K562 (cell line): ENCODE results near the gene MITF.

ENCODE experiments used
- E2F5 ChIP-seq: sonication (generic); formaldehyde crosslinking; IDR thresholded peaks from 2 replicates; pipeline ENCODE4 v1.8.0; 2022; ENCODE audit warnings: mild to moderate bottlenecking, missing genetic modification reagents
- FOXA1 ChIP-seq: fragments of 450-650 bp; IDR thresholded peaks from 2 replicates; pipeline ENCODE4 v1.6.1; 2016; ENCODE audit warnings: mild to moderate bottlenecking, borderline replicate concordance
- KAT7 ChIP-seq: sonication (generic); formaldehyde crosslinking; IDR thresholded peaks from 2 replicates; pipeline ENCODE4 v1.8.0; 2022; ENCODE audit warnings: missing genetic modification reagents, mild to moderate bottlenecking, borderline replicate concordance
- NFIC ChIP-seq: fragments of 450-650 bp; IDR thresholded peaks from 2 replicates; pipeline ENCODE4 v1.6.1; 2017; ENCODE audit warnings: mild to moderate bottlenecking, inconsistent platforms
- SMAD2 ChIP-seq: fragments of 150-350 bp; IDR thresholded peaks from 2 replicates; pipeline ENCODE4 v1.6.1; 2014; ENCODE audit warnings: low read depth, mild to moderate bottlenecking, low read length
- SRSF3 ChIP-seq: fragments of 200-400 bp; formaldehyde crosslinking; IDR thresholded peaks from 2 replicates; pipeline ENCODE4 v1.6.1; 2016; ENCODE audit warnings: mild to moderate bottlenecking, low read length, moderate library complexity; ENCODE audit not compliant: insufficient read depth
- STAT5A ChIP-seq: IDR thresholded peaks from 2 replicates; pipeline ENCODE4 v1.6.1; 2012; ENCODE audit warnings: low read length, inconsistent platforms, borderline replicate concordance
- ZC3H11A ChIP-seq: IDR thresholded peaks from 2 replicates; pipeline ENCODE4 v1.6.1; 2012; ENCODE audit warnings: low read depth, low read length, improper control_type of control experiment
- ZNF174 ChIP-seq: fragments of 250-450 bp; sonication (Bioruptor Pico); IDR thresholded peaks from 2 replicates; pipeline ENCODE4 v1.4.0; 2020; ENCODE audit warnings: mild to moderate bottlenecking
- TF ChIP-seq, protein P1 (sequence below): fragments of 250-450 bp; sonication (Bioruptor Pico); IDR thresholded peaks from 2 replicates; pipeline ENCODE4 v1.8.0; 2021; ENCODE audit warnings: borderline replicate concordance, mild to moderate bottlenecking, moderate library complexity; ENCODE audit not compliant: poor library complexity, severe bottlenecking

- no peak for TF ChIP-seq E2F5
- no peak for TF ChIP-seq SRSF3
- TF ChIP-seq FOXA1 = no peak
- no peak for TF ChIP-seq NFIC
- TF ChIP-seq, protein P1, sequence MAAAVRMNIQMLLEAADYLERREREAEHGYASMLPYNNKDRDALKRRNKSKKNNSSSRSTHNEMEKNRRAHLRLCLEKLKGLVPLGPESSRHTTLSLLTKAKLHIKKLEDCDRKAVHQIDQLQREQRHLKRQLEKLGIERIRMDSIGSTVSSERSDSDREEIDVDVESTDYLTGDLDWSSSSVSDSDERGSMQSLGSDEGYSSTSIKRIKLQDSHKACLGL (CRISPR knock-in tag) = no peak
- no peak for TF ChIP-seq KAT7 (CRISPR knock-in tag)
- TF ChIP-seq SMAD2 = no peak
- no peak for TF ChIP-seq ZNF174 (CRISPR knock-in tag)
- no peak for TF ChIP-seq STAT5A
- no peak for TF ChIP-seq ZC3H11A
Observed at GRCh38 chr3:69951616-69952015, 212.4 kb downstream of the MITF start.
